Transverse colon (tissue), 3 donors: ENCODE results near the gene ZNF628.

Experiments
- CTCF ChIP-seq, 5 experiments: fragments of 200-600 bp in 3 of 5; fragments of 450-650 bp in 2 of 5; sonication (generic) in 3 of 5; IDR thresholded peaks; 1 replicate in 2 of 5; 2 replicates in 3 of 5; pipeline ENCODE4 v1.5.1; 2016 to 2017; ENCODE audit warnings: antibody characterized with exemption in 5 of 5, inconsistent platforms in 3 of 5, mild to moderate bottlenecking in 2 of 5, moderate library complexity in 1 of 5
- EP300 ChIP-seq: sonication (generic); formaldehyde crosslinking; IDR thresholded peaks from one replicate; pipeline ENCODE4 v1.6.1; 2017; ENCODE audit warnings: antibody characterized with exemption, low read depth
- POLR2A ChIP-seq: fragments of 450-650 bp; IDR thresholded peaks from one replicate; pipeline ENCODE4 v1.6.1; 2016; ENCODE audit warnings: antibody characterized with exemption, mild to moderate bottlenecking, moderate library complexity

GRCh38 chr19:55460670-55461258, 15.7 kb upstream of the ZNF628 start:
- TF ChIP-seq CTCF (IDR thresholded peaks at IDR 0.05) (no peak), POLR2A (no peak), EP300 (no peak)
